HEK293 (cell line): Measurements from ENCODE around the gene PRCC.

ENCODE experiments used
- AEBP2 ChIP-seq: fragments of 450-650 bp; formaldehyde crosslinking; IDR thresholded peaks from 2 replicates; pipeline ENCODE4 v1.5.1; 2016; ENCODE audit warnings: missing biosample characterization, missing genetic modification characterization, borderline replicate concordance
- ELK4 ChIP-seq: IDR thresholded peaks from 2 replicates; pipeline ENCODE4 v1.6.1; 2011; ENCODE audit warnings: mild to moderate bottlenecking, low read depth, low read length, borderline replicate concordance
- GFI1B ChIP-seq: fragments of 450-650 bp; formaldehyde crosslinking; IDR thresholded peaks from 2 replicates; pipeline ENCODE4 v1.5.1; 2016; ENCODE audit warnings: missing biosample characterization, missing genetic modification characterization
- HIC1 ChIP-seq: fragments of 450-650 bp; formaldehyde crosslinking; IDR thresholded peaks from 2 replicates; pipeline ENCODE4 v1.5.1; 2016; ENCODE audit warnings: missing biosample characterization, missing genetic modification characterization
- KLF16 ChIP-seq: fragments of 450-650 bp; formaldehyde crosslinking; IDR thresholded peaks from 2 replicates; pipeline ENCODE4 v1.5.1; 2017; ENCODE audit warnings: missing biosample characterization, missing genetic modification characterization
- MZF1 ChIP-seq: fragments of 450-650 bp; formaldehyde crosslinking; IDR thresholded peaks from 2 replicates; pipeline ENCODE4 v1.5.1; 2017; ENCODE audit warnings: missing biosample characterization, missing genetic modification characterization, borderline replicate concordance
- SCRT2 ChIP-seq: fragments of 450-650 bp; formaldehyde crosslinking; IDR thresholded peaks from 2 replicates; pipeline ENCODE4 v1.5.1; 2016; ENCODE audit warnings: missing biosample characterization, missing genetic modification characterization
- TRIM28 ChIP-seq: IDR thresholded peaks from 2 replicates; pipeline ENCODE4 v1.6.1; 2011; ENCODE audit warnings: low read length, control low read depth, borderline replicate concordance
- ZBTB1 ChIP-seq: fragments of 450-650 bp; formaldehyde crosslinking; IDR thresholded peaks from 2 replicates; pipeline ENCODE4 v1.5.1; 2016; ENCODE audit warnings: missing biosample characterization, missing genetic modification characterization
- ZNF2 ChIP-seq: fragments of 450-650 bp; formaldehyde crosslinking; IDR thresholded peaks from 2 replicates; pipeline ENCODE4 v1.5.1; 2016; ENCODE audit warnings: missing biosample characterization, missing genetic modification characterization
- ZNF354C ChIP-seq: fragments of 450-650 bp; formaldehyde crosslinking; IDR thresholded peaks from 2 replicates; pipeline ENCODE4 v1.5.1; 2016; ENCODE audit warnings: missing biosample characterization, missing genetic modification characterization, low read depth, borderline replicate concordance
- ZNF518A ChIP-seq: fragments of 450-650 bp; formaldehyde crosslinking; conservative IDR thresholded peaks from 2 replicates; pipeline ENCODE4 v1.5.1; 2016; ENCODE audit warnings: low read depth, missing biosample characterization, missing genetic modification characterization
- ZNF560 ChIP-seq: fragments of 450-650 bp; formaldehyde crosslinking; IDR thresholded peaks from 2 replicates; pipeline ENCODE4 v1.5.1; 2017; ENCODE audit warnings: missing biosample characterization, missing genetic modification characterization, borderline replicate concordance
- ZNF776 ChIP-seq: fragments of 450-650 bp; formaldehyde crosslinking; IDR thresholded peaks from 2 replicates; pipeline ENCODE4 v1.5.0; 2017; ENCODE audit warnings: missing biosample characterization, missing genetic modification characterization, borderline replicate concordance
- ZNF792 ChIP-seq: fragments of 450-650 bp; formaldehyde crosslinking; IDR thresholded peaks from 2 replicates; pipeline ENCODE4 v1.5.1; 2016; ENCODE audit warnings: missing biosample characterization, missing genetic modification characterization
- ZSCAN23 ChIP-seq: fragments of 450-650 bp; formaldehyde crosslinking; IDR thresholded peaks from 2 replicates; pipeline ENCODE4 v1.5.1; 2016; ENCODE audit warnings: missing biosample characterization, missing genetic modification characterization
- TF ChIP-seq, protein P1 (sequence below): fragments of 450-650 bp; formaldehyde crosslinking; IDR thresholded peaks from 2 replicates; pipeline ENCODE4 v1.5.1; 2016; ENCODE audit warnings: missing biosample characterization, missing genetic modification characterization
- TF ChIP-seq, protein P2 (sequence below): fragments of 450-650 bp; formaldehyde crosslinking; IDR thresholded peaks from 2 replicates; pipeline ENCODE4 v1.5.1; 2017; ENCODE audit warnings: missing biosample characterization, missing genetic modification characterization
- TF ChIP-seq, protein P3 (sequence below): fragments of 450-650 bp; formaldehyde crosslinking; IDR thresholded peaks from 2 replicates; pipeline ENCODE4 v1.5.1; 2016; ENCODE audit warnings: missing biosample characterization, missing genetic modification characterization, borderline replicate concordance
- TF ChIP-seq, protein P4 (sequence below): fragments of 450-650 bp; IDR thresholded peaks from 2 replicates; pipeline ENCODE4 v1.5.1; 2018; ENCODE audit warnings: missing biosample characterization, mild to moderate bottlenecking, missing genetic modification characterization

PRCC gene

GRCh38 chr1:156726549-156727226 lies 40.6 kb upstream of the PRCC start (continued):
- TF ChIP-seq ZNF354C (tag by site-specific recombination) = no peak
- TF ChIP-seq ZNF2 = peak; percentile 89
- TF ChIP-seq ZNF560 (tag by site-specific recombination) = no peak
- TF ChIP-seq SCRT2 (tag by site-specific recombination) = no peak
- peak; percentile 72; the same call in 1 of the 2 replicates for TF ChIP-seq KLF16 (tag by site-specific recombination)
- no peak for TF ChIP-seq ZNF518A (tag by site-specific recombination)
- TF ChIP-seq AEBP2 (tag by site-specific recombination) = no peak
- TF ChIP-seq, protein P1, sequence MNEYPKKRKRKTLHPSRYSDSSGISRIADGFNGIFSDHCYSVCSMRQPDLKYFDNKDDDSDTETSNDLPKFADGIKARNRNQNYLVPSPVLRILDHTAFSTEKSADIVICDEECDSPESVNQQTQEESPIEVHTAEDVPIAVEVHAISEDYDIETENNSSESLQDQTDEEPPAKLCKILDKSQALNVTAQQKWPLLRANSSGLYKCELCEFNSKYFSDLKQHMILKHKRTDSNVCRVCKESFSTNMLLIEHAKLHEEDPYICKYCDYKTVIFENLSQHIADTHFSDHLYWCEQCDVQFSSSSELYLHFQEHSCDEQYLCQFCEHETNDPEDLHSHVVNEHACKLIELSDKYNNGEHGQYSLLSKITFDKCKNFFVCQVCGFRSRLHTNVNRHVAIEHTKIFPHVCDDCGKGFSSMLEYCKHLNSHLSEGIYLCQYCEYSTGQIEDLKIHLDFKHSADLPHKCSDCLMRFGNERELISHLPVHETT (tag by site-specific recombination) = 0 out of 2 replicates have a peak, but pooled peaks have one; percentile 58
- TF ChIP-seq ZSCAN23 = no peak
- TF ChIP-seq, protein P2, sequence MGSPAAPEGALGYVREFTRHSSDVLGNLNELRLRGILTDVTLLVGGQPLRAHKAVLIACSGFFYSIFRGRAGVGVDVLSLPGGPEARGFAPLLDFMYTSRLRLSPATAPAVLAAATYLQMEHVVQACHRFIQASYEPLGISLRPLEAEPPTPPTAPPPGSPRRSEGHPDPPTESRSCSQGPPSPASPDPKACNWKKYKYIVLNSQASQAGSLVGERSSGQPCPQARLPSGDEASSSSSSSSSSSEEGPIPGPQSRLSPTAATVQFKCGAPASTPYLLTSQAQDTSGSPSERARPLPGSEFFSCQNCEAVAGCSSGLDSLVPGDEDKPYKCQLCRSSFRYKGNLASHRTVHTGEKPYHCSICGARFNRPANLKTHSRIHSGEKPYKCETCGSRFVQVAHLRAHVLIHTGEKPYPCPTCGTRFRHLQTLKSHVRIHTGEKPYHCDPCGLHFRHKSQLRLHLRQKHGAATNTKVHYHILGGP = no peak
- TF ChIP-seq, protein P3, sequence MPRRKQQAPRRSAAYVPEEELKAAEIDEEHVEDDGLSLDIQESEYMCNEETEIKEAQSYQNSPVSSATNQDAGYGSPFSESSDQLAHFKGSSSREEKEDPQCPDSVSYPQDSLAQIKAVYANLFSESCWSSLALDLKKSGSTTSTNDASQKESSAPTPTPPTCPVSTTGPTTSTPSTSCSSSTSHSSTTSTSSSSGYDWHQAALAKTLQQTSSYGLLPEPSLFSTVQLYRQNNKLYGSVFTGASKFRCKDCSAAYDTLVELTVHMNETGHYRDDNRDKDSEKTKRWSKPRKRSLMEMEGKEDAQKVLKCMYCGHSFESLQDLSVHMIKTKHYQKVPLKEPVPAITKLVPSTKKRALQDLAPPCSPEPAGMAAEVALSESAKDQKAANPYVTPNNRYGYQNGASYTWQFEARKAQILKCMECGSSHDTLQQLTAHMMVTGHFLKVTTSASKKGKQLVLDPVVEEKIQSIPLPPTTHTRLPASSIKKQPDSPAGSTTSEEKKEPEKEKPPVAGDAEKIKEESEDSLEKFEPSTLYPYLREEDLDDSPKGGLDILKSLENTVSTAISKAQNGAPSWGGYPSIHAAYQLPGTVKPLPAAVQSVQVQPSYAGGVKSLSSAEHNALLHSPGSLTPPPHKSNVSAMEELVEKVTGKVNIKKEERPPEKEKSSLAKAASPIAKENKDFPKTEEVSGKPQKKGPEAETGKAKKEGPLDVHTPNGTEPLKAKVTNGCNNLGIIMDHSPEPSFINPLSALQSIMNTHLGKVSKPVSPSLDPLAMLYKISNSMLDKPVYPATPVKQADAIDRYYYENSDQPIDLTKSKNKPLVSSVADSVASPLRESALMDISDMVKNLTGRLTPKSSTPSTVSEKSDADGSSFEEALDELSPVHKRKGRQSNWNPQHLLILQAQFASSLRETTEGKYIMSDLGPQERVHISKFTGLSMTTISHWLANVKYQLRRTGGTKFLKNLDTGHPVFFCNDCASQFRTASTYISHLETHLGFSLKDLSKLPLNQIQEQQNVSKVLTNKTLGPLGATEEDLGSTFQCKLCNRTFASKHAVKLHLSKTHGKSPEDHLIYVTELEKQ (tag by site-specific recombination) = no peak
- no peak for TF ChIP-seq TRIM28
- TF ChIP-seq MZF1 (tag by site-specific recombination) = no peak
- no peak for TF ChIP-seq HIC1 (tag by site-specific recombination)
- TF ChIP-seq GFI1B (tag by site-specific recombination) = no peak
- TF ChIP-seq ELK4 = no peak
- TF ChIP-seq ZNF792 (tag by site-specific recombination) = no peak
- no peak for TF ChIP-seq ZBTB1 (tag by site-specific recombination)
- TF ChIP-seq ZNF776 (tag by site-specific recombination) = no peak
- TF ChIP-seq, protein P4, sequence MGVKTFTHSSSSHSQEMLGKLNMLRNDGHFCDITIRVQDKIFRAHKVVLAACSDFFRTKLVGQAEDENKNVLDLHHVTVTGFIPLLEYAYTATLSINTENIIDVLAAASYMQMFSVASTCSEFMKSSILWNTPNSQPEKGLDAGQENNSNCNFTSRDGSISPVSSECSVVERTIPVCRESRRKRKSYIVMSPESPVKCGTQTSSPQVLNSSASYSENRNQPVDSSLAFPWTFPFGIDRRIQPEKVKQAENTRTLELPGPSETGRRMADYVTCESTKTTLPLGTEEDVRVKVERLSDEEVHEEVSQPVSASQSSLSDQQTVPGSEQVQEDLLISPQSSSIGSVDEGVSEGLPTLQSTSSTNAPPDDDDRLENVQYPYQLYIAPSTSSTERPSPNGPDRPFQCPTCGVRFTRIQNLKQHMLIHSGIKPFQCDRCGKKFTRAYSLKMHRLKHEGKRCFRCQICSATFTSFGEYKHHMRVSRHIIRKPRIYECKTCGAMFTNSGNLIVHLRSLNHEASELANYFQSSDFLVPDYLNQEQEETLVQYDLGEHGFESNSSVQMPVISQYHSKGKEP (tag by site-specific recombination) = no peak
